Spleen (tissue), 7 donors: Measurements from ENCODE around the gene RBMS1.

Experiments
- CTCF ChIP-seq, 11 experiments: fragments of 200-600 bp in 7 of 11; fragments of 450-650 bp in 4 of 11; sonication (generic) in 4 of 11; IDR thresholded peaks in 8 of 11; conservative IDR thresholded peaks in 3 of 11; 1 replicate in 7 of 11; 2 replicates in 4 of 11; pipeline versions ENCODE4 v1.4.0 to v1.8.0; 2016 to 2021; ENCODE audit warnings: antibody characterized with exemption in 11 of 11, inconsistent platforms in 4 of 11, mild to moderate bottlenecking in 1 of 11
- POLR2A ChIP-seq, 3 donors: fragments of 450-650 bp; IDR thresholded peaks; one replicate each; pipeline ENCODE4 v1.5.1; 2017; ENCODE audit warnings: antibody characterized with exemption in 3 of 3, mild to moderate bottlenecking in 1 of 3
- donor health status: DM: no; HTN: no; CAD: no; lungs with moderate emphysema.
- donor health status: DM: no; HTN: no; CAD: no.
- donor health status: DM: no; HTN: no; CAD: no.

DNA sequence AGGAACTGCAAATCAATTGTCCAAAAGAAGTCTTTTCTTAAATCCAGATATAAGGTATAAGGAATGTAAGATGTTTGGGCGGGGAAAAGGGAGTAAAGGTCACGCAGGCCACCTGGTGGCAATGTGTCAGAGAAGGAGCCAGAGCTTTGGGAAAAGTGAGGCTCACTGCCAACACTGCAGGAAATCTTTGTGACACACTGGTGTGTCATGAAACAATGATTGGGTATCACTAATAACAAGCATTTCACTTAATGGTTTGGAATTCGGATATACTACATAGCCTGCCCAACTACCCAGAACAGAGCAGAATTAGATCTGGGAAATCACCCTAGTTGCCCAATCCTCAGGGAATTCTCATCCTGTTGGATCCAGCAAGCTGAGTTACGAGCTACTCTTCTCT is 61.0 kb downstream of the RBMS1 start:
- TF ChIP-seq CTCF (IDR thresholded peaks at IDR 0.05 in 8 of 11, conservative IDR thresholded peaks at IDR 0.05 in 3 of 11) (no peak), POLR2A (IDR thresholded peaks at IDR 0.05) (no peak)
